HG03108 (cell line): ENCODE results near the gene TYMS.

ENCODE experiments used
- ATAC-seq: cut with Tn5 transposase; IDR thresholded peaks from one replicate; pipeline ENCODE4 v1.9.1; 2021; ENCODE audit warnings: moderate library complexity; ENCODE audit not compliant: unreplicated experiment

Gene TYMS

GRCh38 chr18:710418-711300 is 53.2 kb downstream of the TYMS start:
- no peak for ATAC-seq

DNA sequence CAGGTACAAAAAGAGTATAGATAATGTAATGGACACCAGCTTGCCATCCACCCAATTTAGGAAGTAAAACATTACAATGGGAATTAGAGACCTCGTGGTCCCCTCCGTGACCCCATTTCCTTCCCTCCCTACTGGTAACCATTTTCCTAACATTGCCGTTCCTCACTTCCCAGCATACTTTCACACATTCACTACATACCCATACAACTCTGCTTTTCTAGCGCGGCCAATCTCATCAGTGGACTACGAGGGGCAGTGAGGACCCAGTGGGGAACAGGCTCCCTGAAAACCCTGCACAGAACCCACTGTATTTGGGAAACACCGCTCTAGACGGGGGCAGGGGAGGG is 53.8 kb downstream of the TYMS start:
- ATAC-seq, result peak; percentile 5

GRCh38 chr18:711657-712400 is 54.4 kb downstream of the TYMS start:
- ATAC-seq, result peak; percentile 58

DNA sequence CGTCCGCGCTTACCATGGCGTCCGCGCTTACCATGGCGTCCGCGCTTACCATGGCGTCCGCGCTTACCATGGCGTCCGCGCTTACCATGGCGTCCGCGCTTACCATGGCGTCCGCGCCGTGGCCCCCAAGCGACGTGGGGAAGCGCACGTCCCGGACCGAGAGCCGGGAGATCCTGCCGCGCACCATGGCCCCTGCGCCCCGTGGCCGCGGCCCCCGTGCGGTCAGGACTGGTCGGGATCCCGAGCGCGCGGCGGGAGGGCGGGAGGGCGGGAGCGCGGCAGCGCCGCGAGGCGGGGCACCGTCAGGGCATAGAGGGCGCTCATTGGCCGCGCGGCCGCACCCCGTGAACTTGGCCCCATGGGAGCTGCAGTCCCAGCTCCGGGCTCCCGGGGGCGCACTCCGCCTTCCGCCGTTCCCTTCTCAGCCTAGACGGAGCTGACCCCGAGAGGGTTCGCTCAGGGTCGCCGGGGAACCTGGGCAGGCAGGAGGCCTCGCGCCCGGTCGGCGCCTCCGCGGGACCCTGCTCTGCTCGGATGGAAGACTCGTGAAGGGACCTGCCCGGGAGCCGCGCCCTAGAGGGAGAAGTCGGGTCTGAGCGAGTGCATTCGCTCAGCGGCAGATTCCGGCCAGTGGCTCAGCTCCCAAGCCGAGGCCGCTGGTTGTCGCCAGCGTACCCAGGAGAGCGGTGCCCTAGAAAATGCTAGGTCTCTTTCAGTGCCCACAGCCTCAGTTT is 55.1 kb downstream of the TYMS start, which contains the start of gene ENOSF1:
Gene ENOSF1 (minus strand): TSS at position 230 of the 734 bp plus-strand sequence. CDS start 43 bp downstream, at position 187.
- ATAC-seq, result peak; percentile 85

- ATAC-seq, result no peak
Observed at GRCh38 chr18:713135-713490, 55.7 kb downstream of the TYMS start.

GRCh38 chr18:715626-716025 is 58.2 kb downstream of the TYMS start:
- ATAC-seq, result no peak

GRCh38 chr18:717003-717402 is 59.5 kb downstream of the TYMS start:
- no peak for ATAC-seq
